Endothelial cell of umbilical vein (primary cell): ENCODE measurements around the gene AHCY. TPM values are rescaled to one million over a fixed set of nuclear protein-coding genes. Genes with fewer than 3 reads are reported as not detected.
"Not testable (repeated sequence)": the region's sequence is repeated elsewhere in the genome, so short reads cannot be mapped to it uniquely, and the experiment has no call there.

Experiments
- BruUV-seq: library from RNA; stranded (reverse); fragments of 400-500 nt; replicated peaks from 2 replicates; lab custom pipeline; 2021; lab: Mats Ljungman, UMichigan
- CTCF ChIA-PET: fragments of 300-600, 350-600 bp; sonication (Branson Sonifier 250); formaldehyde crosslinking; loops from one replicate; lab custom pipeline; 2021; ENCODE audit warnings: antibody characterized with exemption, inconsistent platforms; lab: Charles Lee
- POLR2A ChIA-PET: fragments of 300-600, 350-600 bp; sonication (Branson Sonifier 250); formaldehyde crosslinking; loops from one replicate; lab custom pipeline; 2021; ENCODE audit warnings: antibody characterized with exemption, inconsistent platforms; lab: Charles Lee
- DNase-seq: peaks from one replicate; pipeline ENCODE4 v3.0.0-alpha.2; 2011; ENCODE audit warnings: low read depth, low spot score
- FAIRE-seq: peaks from 2 replicates; lab custom pipeline; 2011; peaks lifted over from hg19 to GRCh38; lab: Jason Lieb, UNC
- H2AFZ ChIP-seq: 2 replicates; pipeline ENCODE4 v1.6.0; 2012; ENCODE audit warnings: low read depth, low read length, control low read depth, inconsistent platforms
- H3K27ac ChIP-seq: 2 replicates; pipeline ENCODE4 v1.5.1; 2011; ENCODE audit warnings: low read depth, mild to moderate bottlenecking, control low read depth, low read length, moderate library complexity; ENCODE audit not compliant: insufficient read depth
- H3K27me3 ChIP-seq, 2 experiments: 2 replicates each; pipeline versions ENCODE4 v1.6.0 to v1.6.1; 2011; ENCODE audit warnings: low read length in 2 of 2, mixed read lengths in 1 of 2; ENCODE audit not compliant: control insufficient read depth in 2 of 2, insufficient read depth in 2 of 2
- H3K36me3 ChIP-seq, 2 experiments: 2 replicates in 1 of 2; 3 replicates in 1 of 2; pipeline ENCODE4 v1.5.1; 2011; ENCODE audit warnings: low read length in 2 of 2, mild to moderate bottlenecking in 1 of 2, moderate library complexity in 1 of 2; ENCODE audit not compliant: control insufficient read depth in 2 of 2, insufficient read depth in 2 of 2; ENCODE audit errors: extremely low read depth in 1 of 2
- H3K4me1 ChIP-seq: 3 replicates; pipeline ENCODE4 v1.5.1; 2011; ENCODE audit warnings: mild to moderate bottlenecking, low read length; ENCODE audit not compliant: control insufficient read depth, insufficient read depth; ENCODE audit errors: extremely low read depth
- H3K4me2 ChIP-seq: 2 replicates; pipeline ENCODE4 v1.6.1; 2011; ENCODE audit warnings: low read length, control low read depth, mixed read lengths; ENCODE audit not compliant: insufficient read depth
- H3K4me3 ChIP-seq, 3 experiments: fragments of 200-600 bp in 1 of 3; sonication (generic), shearing (Covaris generic) in 1 of 3; replicated peaks in 1 of 3; 2 replicates each; pipeline ENCODE4 v1.5.1; 2011 to 2016; ENCODE audit warnings: control low read depth in 3 of 3, low read length in 3 of 3, mild to moderate bottlenecking in 2 of 3, inconsistent platforms in 1 of 3, low read depth in 1 of 3, moderate library complexity in 1 of 3; ENCODE audit not compliant: insufficient read depth in 1 of 3
- H3K79me2 ChIP-seq: 2 replicates; pipeline ENCODE4 v1.6.0; 2012; ENCODE audit warnings: low read length, inconsistent platforms; ENCODE audit not compliant: control insufficient read depth, insufficient read depth
- H3K9ac ChIP-seq: replicated peaks from 2 replicates; pipeline ENCODE3; 2011; ENCODE audit warnings: low read length, control low read depth; ENCODE audit not compliant: insufficient read depth; ENCODE audit errors: extremely low read depth
- H3K9me1 ChIP-seq: replicated peaks from 3 replicates; pipeline ENCODE4 v1.6.0; 2011; ENCODE audit warnings: mild to moderate bottlenecking, low read length; ENCODE audit not compliant: control insufficient read depth, insufficient read depth; ENCODE audit errors: extremely low read depth
- H3K9me3 ChIP-seq: replicated peaks from 2 replicates; pipeline ENCODE4 v1.5.1; 2012; ENCODE audit warnings: low read length, inconsistent platforms; ENCODE audit not compliant: control insufficient read depth, insufficient read depth
- H4K20me1 ChIP-seq: replicated peaks from 2 replicates; pipeline ENCODE3; 2011; ENCODE audit warnings: mild to moderate bottlenecking, low read length; ENCODE audit not compliant: control insufficient read depth, insufficient read depth; ENCODE audit errors: extremely low read depth
- CTCF ChIP-seq, 2 donors: IDR thresholded peaks; 1 replicate in 1 of 2; 2 replicates in 1 of 2; pipeline ENCODE4 v1.5.1; 2011; ENCODE audit warnings: low read length in 2 of 2, mild to moderate bottlenecking in 2 of 2, moderate library complexity in 2 of 2, control low read depth in 1 of 2, inconsistent platforms in 1 of 2, low read depth in 1 of 2; ENCODE audit not compliant: insufficient read depth in 1 of 2; ENCODE audit errors: extremely low read depth in 1 of 2
- FOS ChIP-seq: IDR thresholded peaks from 2 replicates; pipeline ENCODE4 v1.6.1; 2011; ENCODE audit warnings: mild to moderate bottlenecking, low read length, moderate library complexity, borderline replicate concordance; ENCODE audit not compliant: insufficient read depth
- GATA2 ChIP-seq: IDR thresholded peaks from 2 replicates; pipeline ENCODE4 v1.7.0; 2011; ENCODE audit warnings: low read depth, mild to moderate bottlenecking, moderate library complexity, mixed read lengths, low read length; ENCODE audit not compliant: insufficient read length, insufficient read depth
- POLR2A ChIP-seq: IDR thresholded peaks from 2 replicates; pipeline ENCODE4 v1.6.1; 2012; ENCODE audit warnings: low read depth, mild to moderate bottlenecking, control low read depth, low read length
- dilution Hi-C: fragments of 300-500 bp; cut with MboI; formaldehyde crosslinking; loops from one replicate; pipeline ENCODE4 v1.15.0; 2019; ENCODE audit warnings: low sequenced_read_pairs; ENCODE audit not compliant: extremely low pct_ligation_motif_present
- intact Hi-C: fragments of 100-400 bp; cut with micrococcal nuclease; formaldehyde crosslinking; loops from one replicate; pipeline ENCODE4 v1.10.0; 2022
- polyA plus RNA-seq, 4 experiments: library from polyadenylated mRNA; depleted of rRNA in 3 of 4; stranded (reverse) in 3 of 4; unstranded in 1 of 4; fragments of >200 nt; gene quantifications; 2 replicates each; pipeline versions ENCODE4 v1.2.1 to v1.2.3, GENCODE V29; 2011 to 2012; ENCODE audit warnings: missing spikeins in 1 of 4
- total RNA-seq: library from RNA; stranded (reverse); gene quantifications from 2 replicates; pipeline ENCODE4 v1.2.3, GENCODE V29; 2021

The AHCY gene
- total and polyA plus RNA-seq, 2 donors (not counting 3 experiments of a cell fraction or from before 2014, with no cell fraction given), result 94.7 to 168 TPM

- TF ChIP-seq CTCF (IDR thresholded peaks at IDR 0.05; ENCODE audit: extremely low read depth in 1 of 2, insufficient read depth in 1 of 2, low read depth in 1 of 2, low read length in 2 of 2) (no peak), GATA2 (no peak), FOS (no peak), POLR2A (no peak)
- H3K9me1 ChIP-seq, result no peaks in the 10 kb centered on the region
- no peaks in the 10 kb centered on the region for H3K36me3 ChIP-seq
- no peak overlapping the region for H2AFZ ChIP-seq
- no peak overlapping the region for H3K4me3 ChIP-seq
- no peak overlapping the region for H3K27ac ChIP-seq
- no peaks in the 10 kb centered on the region for H3K27me3 ChIP-seq
- CTCF ChIA-PET, result interaction anchor here (1.4 to 4.8 kb wide), 4 partner anchors 13 to 223 kb away, joined by 4 to 24 read pairs (median 12); no protein-coding TSS in a partner anchor
- H3K4me2 ChIP-seq, result no peak overlapping the region
- H4K20me1 ChIP-seq, result no peaks in the 10 kb centered on the region
- H3K9me3 ChIP-seq, result no peaks in the 10 kb centered on the region
- H3K4me1 ChIP-seq, result peaks cover 8% of the 10 kb centered on the region
- no peak overlapping the region for H3K9ac ChIP-seq
- intact Hi-C loops, result no loop called here
- no TSS peak for BruUV-seq
- no peak for DNase-seq
- dilution Hi-C loops, result no loop called here
- H3K79me2 ChIP-seq, result peaks cover 44% of the 10 kb centered on the region
- POLR2A ChIA-PET, result no interaction called here
- no peak for FAIRE-seq
Measured at GRCh38 chr20:34299556-34300255, 3.4 kb downstream of the AHCY start.

- BruUV-seq, H3K9me3 ChIP-seq, H2AFZ ChIP-seq, H3K27ac ChIP-seq, dilution Hi-C loops, intact Hi-C loops, H3K4me2 ChIP-seq, DNase-seq, POLR2A ChIA-PET, H3K4me1 ChIP-seq, H3K9me1 ChIP-seq, H3K4me3 ChIP-seq, H3K27me3 ChIP-seq, H3K9ac ChIP-seq, H4K20me1 ChIP-seq, FAIRE-seq, H3K36me3 ChIP-seq: not testable (repeated sequence)
- peaks cover 44% of the 10 kb centered on the region for H3K79me2 ChIP-seq
- CTCF ChIA-PET, result interaction anchor here (1.4 to 4.3 kb wide), 3 partner anchors 10 to 108 kb away, joined by 5 to 18 read pairs (median 6); no protein-coding TSS in a partner anchor
Measured at GRCh38 chr20:34298294-34298784, 4.8 kb downstream of the AHCY start.
